Uterus (tissue), 4 donors: ENCODE data around the gene CAP1. TPM values are rescaled to one million over a fixed set of nuclear protein-coding genes. Genes with fewer than 3 reads are reported as not detected.

Experiments used
- DNase-seq, 2 donors: peaks; one replicate each; pipeline ENCODE4 v3.0.0-alpha.2; 2019 to 2020
- H3K27ac ChIP-seq, 2 donors: fragments of 200-600 bp; sonication (generic); 1 replicate in 1 of 2; 2 replicates in 1 of 2; pipeline ENCODE4 v1.5.1; 2016 to 2018
- H3K27me3 ChIP-seq, 2 donors: fragments of 200-600 bp; sonication (generic); one replicate each; pipeline ENCODE4 v1.5.1; 2018 to 2019; ENCODE audit warnings: control low read depth in 1 of 2
- H3K36me3 ChIP-seq, 2 donors: fragments of 200-600 bp; sonication (generic); one replicate each; pipeline ENCODE4 v1.5.1; 2019; ENCODE audit warnings: control low read depth in 1 of 2
- H3K4me1 ChIP-seq, 2 donors: fragments of 200-600 bp; sonication (generic); one replicate each; pipeline ENCODE4 v1.5.1; 2018 to 2019; ENCODE audit warnings: control low read depth in 1 of 2
- H3K4me3 ChIP-seq, 2 donors: fragments of 200-600 bp; sonication (generic); 1 replicate in 1 of 2; 2 replicates in 1 of 2; pipeline ENCODE4 v1.5.1; 2018 to 2019; ENCODE audit warnings: mild to moderate bottlenecking in 1 of 2
- H3K9me3 ChIP-seq, 2 donors: fragments of 200-600 bp; sonication (generic); one replicate each; pipeline ENCODE4 v1.5.1; 2019; ENCODE audit warnings: control low read depth in 1 of 2
- CTCF ChIP-seq, 4 experiments: fragments of 200-600 bp in 2 of 4; fragments of 450-650 bp in 2 of 4; sonication (generic) in 2 of 4; IDR thresholded peaks; one replicate each; pipeline ENCODE4 v1.5.1; 2016 to 2019; ENCODE audit warnings: antibody characterized with exemption in 4 of 4, mild to moderate bottlenecking in 2 of 4, moderate library complexity in 1 of 4
- POLR2A ChIP-seq, 2 donors: fragments of 450-650 bp; IDR thresholded peaks; one replicate each; pipeline ENCODE4 v1.6.1; 2016; ENCODE audit warnings: antibody characterized with exemption in 2 of 2, mild to moderate bottlenecking in 1 of 2, moderate library complexity in 1 of 2
- intact Hi-C: fragments of 100-400 bp; cut with DNase I; formaldehyde crosslinking; loops from one replicate; pipeline ENCODE4 v1.15.1; 2023; ENCODE audit warnings: low total_unique reads
- total RNA-seq, 4 donors: library from RNA; depleted of rRNA in 3 of 4; stranded (reverse); fragments of >200 nt in 3 of 4; gene quantifications; one replicate each; pipeline versions ENCODE4 v1.1.0 to v1.2.4, GENCODE V29; 2014 to 2023
- donor health status: DM: yes; HTN: yes; CAD: no.

The CAP1 gene
- total RNA-seq, 4 donors from 2014 or later, result 136 to 298 (median 224) TPM

- no peaks in the 10 kb centered on the region for H3K36me3 ChIP-seq
- DNase-seq, result no peak
- no peaks in the 10 kb centered on the region for H3K4me1 ChIP-seq
- H3K4me3 ChIP-seq, result no peak overlapping the region
- no peak overlapping the region for H3K27ac ChIP-seq
- TF ChIP-seq POLR2A (IDR thresholded peaks at IDR 0.05), result no peak
- no peak for TF ChIP-seq CTCF (IDR thresholded peaks at IDR 0.05)
- intact Hi-C loops, result no loop called here
- no peaks in the 10 kb centered on the region for H3K9me3 ChIP-seq
- no peaks in the 10 kb centered on the region for H3K27me3 ChIP-seq
Observed at GRCh38 chr1:40011198-40011597, 29.3 kb upstream of the CAP1 start.

GRCh38 chr1:40014253-40014706 lies 26.2 kb upstream of the CAP1 start:
- H3K4me3 ChIP-seq, result no peak overlapping the region
- H3K4me1 ChIP-seq, result no peaks in the 10 kb centered on the region
- H3K27ac ChIP-seq, result no peak overlapping the region
- H3K9me3 ChIP-seq, result no peaks in the 10 kb centered on the region
- DNase-seq, result no peak
- intact Hi-C loops, result no loop called here
- no peaks in the 10 kb centered on the region for H3K27me3 ChIP-seq
- no peaks in the 10 kb centered on the region for H3K36me3 ChIP-seq
- no peak for TF ChIP-seq CTCF (IDR thresholded peaks at IDR 0.05)
- TF ChIP-seq POLR2A (IDR thresholded peaks at IDR 0.05), result no peak

- TF ChIP-seq CTCF (IDR thresholded peaks at IDR 0.05) (no peak), POLR2A (IDR thresholded peaks at IDR 0.05) (no peak)
- no peaks in the 10 kb centered on the region for H3K9me3 ChIP-seq
- no peaks in the 10 kb centered on the region for H3K27me3 ChIP-seq
- H3K36me3 ChIP-seq, result no peaks in the 10 kb centered on the region
- no peaks in the 10 kb centered on the region for H3K4me1 ChIP-seq
- no peak overlapping the region for H3K4me3 ChIP-seq
- intact Hi-C loops, result no loop called here
- H3K27ac ChIP-seq, result no peak overlapping the region
- DNase-seq, result no peak
Observed at GRCh38 chr1:40014812-40015594, 25.5 kb upstream of the CAP1 start.

- Histone ChIP-seq H3K9me3 (no peaks in the 10 kb centered on the region), H3K4me3 (no peak overlapping the region), H3K36me3 (no peaks in the 10 kb centered on the region), H3K27ac (no peak overlapping the region), H3K4me1 (no peaks in the 10 kb centered on the region), H3K27me3 (no peaks in the 10 kb centered on the region)
- intact Hi-C loops, result no loop called here
- DNase-seq, result no peak
- TF ChIP-seq CTCF (IDR thresholded peaks at IDR 0.05), result no peak
- no peak for TF ChIP-seq POLR2A (IDR thresholded peaks at IDR 0.05)
Observed at GRCh38 chr1:40017951-40018575, 22.5 kb upstream of the CAP1 start.

GRCh38 chr1:40020447-40021085 lies 20.0 kb upstream of the CAP1 start:
- H3K27ac ChIP-seq, result no peak overlapping the region
- intact Hi-C loops, result no loop called here

More at GRCh38 chr1:40020447-40021085, 20.0 kb upstream of the CAP1 start:
- H3K9me3 ChIP-seq, result no peaks in the 10 kb centered on the region
- no peak overlapping the region for H3K4me3 ChIP-seq
- TF ChIP-seq POLR2A (IDR thresholded peaks at IDR 0.05), result no peak
- TF ChIP-seq CTCF (IDR thresholded peaks at IDR 0.05), result no peak
- no peaks in the 10 kb centered on the region for H3K36me3 ChIP-seq
- DNase-seq, result no peak
- H3K4me1 ChIP-seq, result no peaks in the 10 kb centered on the region
- H3K27me3 ChIP-seq, result no peaks in the 10 kb centered on the region
